GM18502 (cell line): ENCODE results near the gene INSYN2B.
"Not testable (repeated sequence)": the region's sequence is repeated elsewhere in the genome, so short reads cannot be mapped to it uniquely, and the experiment has no call there.

Source experiments
- ATAC-seq: cut with Tn5 transposase; IDR thresholded peaks from one replicate; pipeline ENCODE4 v1.9.1; 2021; ENCODE audit warnings: mild to moderate bottlenecking; ENCODE audit not compliant: unreplicated experiment, poor library complexity

The INSYN2B gene

DNA sequence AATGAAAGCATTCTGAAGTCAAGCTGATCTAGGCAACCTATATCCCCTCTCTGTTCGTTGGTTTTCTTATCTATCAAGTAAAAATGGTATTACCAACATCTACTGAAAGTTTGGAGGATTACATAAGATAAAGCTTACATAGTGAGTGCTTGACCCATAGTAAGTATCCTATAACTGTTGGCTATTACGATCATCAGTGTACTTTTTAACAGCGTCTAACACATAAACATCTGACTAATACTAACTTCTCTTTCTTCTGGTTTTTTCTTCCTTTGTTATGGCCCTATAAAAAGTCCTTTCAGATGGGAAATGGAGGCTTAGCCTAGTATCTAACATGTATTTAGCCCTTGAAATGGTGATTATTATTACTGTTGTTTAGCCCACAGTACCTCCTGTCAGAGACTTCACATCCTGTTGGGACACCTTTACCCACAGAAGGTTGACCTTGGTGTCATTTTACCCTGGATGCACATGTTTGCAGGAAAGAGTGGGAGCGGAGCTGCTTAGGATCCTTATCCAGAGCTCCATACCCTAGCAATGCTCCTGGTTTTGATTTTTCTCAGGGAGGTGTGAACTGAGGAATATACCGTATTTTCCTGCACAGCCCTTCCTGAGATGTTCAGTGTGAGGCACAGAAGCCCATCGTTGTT is 6.0 kb downstream of the INSYN2B start:
- no peak for ATAC-seq

DNA sequence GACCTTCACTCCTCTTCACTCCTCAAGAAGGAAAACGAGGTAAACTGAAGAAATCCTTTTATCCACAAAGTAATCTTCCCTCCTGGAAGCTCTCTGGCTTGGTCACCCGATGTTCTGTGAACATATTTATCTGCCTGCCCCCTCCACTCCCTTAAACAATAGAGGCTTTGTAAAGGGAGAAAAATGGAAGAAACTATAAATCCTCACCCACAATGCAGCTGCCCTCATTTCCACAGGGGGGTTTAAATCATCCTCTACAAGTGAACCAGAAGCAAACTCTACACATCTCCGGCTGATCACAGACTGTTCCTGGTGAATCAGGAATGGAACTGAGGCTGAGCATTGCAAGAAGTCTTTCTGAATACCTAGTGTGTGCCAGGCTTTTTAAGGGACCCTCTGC is 7.2 kb downstream of the INSYN2B start:
- no peak for ATAC-seq

DNA sequence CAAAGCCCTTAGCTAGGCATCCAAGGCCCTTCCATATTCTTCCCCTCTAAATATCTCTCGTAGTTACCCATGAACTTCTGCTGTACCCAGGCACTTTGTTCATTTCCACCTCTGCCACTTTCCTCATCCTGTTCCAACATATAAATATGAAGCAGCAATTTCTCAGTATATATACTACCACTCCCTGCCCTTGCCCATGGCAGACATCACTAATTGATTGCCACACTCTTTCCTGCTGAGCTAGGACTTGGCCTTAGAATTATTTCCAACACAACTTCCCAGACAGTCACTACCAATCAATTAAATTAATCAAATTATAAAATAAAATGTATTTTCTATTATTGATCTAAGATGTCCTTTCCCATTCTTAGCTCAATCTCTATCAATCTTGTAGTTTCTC is 8.5 kb downstream of the INSYN2B start:
- no peak for ATAC-seq

DNA sequence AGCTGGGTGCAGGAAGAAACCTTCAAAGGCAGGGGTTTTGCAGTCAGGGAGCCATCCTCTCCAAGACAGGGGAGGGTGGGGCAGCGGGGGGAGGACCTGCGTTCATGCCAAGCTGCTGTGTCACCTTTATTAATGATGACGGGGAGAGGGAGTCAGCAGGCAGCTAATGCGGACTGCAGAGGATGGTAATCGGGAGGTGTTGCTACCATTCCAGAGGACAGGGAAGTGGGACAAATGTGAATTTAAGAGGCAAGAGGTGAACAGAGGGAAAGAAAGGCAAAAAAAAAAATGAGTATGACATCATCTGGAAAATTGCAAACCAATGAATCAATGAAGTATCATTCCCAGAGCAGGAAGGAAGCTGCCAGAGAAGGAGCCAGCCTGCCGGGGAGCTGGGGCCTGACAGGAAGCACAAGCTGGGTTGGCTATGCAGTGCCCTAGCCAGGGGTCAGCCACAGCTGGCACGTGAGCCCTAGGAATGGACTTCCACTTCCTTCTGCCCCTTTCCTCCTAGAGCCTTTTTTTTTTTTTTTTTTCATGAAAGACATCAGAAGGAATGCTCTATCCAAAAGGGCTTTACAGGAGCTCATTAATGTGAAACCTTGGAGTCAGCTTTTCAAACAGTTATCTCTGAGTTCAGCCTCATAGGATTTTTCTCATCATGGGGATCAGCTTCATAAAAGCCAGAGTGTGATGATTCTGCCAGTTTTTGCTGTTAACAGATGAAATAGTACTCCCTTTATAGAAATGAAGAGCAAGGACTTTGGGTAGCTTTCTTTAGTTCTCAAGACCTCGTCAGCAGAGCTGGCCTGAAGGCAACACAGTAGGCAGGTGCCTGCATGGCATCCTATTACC is 9.2 kb downstream of the INSYN2B start:
- ATAC-seq, result no peak

DNA sequence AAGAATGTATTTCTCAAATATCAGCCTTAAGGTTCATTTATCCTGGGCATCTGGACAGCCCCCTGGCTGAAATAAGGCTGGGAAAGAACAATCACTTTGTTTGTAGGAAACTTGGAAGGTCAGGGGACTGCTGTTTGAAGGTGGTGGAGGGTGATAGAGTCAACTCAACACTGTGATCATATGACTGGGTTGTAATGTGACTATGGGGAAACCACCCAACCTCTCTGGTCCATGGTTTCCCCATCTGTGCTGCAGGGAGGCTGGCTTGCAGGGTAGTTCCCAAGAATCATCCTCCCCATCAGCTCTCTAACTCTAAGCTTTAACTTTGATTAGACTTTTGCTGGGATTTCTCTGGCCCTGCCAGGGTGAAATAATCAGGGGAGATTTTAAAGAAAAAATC is 10.0 kb downstream of the INSYN2B start:
- peak; percentile 73 for ATAC-seq

DNA sequence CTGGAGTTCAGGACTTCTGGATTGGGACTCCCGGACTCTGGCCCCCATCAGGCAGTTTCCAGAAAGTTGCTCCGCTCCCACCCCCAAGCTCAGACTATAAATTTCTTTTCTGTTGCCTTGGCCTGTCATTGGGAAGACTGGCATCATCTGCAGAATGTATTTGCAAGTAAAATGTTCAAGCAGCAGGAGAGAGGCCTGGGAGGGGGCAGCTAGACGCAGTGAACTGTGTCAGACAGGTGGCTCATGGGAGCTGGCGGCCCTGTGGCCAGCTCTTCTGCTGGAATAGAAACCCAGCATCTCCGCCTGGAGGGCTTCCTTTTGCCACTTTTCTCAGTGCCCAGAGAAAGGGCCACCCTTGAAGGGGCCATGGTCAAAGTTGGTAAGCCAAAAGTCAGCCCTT is 16.0 kb downstream of the INSYN2B start:
- ATAC-seq, result no peak

DNA sequence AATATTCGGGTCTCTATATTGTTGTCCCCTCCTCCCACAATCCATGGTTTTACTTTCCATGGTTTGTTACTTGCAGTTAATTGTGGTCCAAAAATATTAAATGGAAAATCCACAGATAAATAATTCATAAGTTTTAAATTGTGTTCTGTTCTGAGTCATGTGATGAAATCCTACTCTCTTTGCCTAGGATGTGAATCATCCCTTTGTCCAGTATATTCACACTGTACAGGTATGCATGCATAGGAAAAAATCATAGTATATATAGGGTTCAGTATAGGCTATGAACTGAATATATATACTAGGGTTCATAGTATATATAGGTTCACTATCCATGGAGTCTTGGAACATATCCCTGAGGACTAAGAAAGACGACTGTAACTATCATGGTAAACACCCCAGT is 19.6 kb downstream of the INSYN2B start:
- no peak for ATAC-seq

DNA sequence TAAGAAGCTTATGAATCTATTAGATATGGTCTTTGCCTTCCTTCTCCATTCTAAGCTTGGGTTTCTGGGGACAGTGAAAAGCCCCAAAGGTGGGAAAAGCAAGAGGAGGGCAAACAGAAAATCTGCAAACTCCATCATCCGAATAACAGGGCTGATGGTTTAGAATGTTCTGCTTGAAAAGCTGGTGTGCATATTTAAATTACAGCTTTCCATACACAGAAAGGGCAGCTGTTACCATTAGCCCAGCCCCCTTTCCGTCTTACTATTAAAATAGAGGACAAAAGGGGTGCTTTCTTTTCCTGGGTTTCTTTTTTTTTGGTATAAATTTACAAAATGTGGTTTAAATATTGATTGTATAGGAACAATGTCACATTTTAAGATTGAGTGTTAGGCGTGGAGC is 22.0 kb downstream of the INSYN2B start:
- no peak for ATAC-seq

DNA sequence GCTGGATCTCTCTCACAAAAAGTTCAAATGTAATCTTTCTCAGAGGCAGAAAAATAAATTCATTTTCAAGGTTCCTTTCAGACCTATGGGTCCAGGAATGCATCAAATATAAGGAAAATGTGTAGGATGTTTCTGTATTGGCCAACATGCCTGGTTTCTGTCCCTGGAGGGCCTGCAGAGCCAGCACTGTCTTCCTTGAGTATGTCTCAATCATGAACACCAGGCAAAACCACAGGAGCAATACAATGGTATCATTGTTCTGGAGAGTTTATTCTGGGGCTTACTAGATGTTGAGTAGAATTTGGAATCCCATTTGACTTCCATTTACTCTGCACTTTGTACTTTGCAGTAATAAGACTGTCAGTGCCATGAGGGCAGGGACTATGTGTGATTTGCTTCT is 23.5 kb downstream of the INSYN2B start:
- no peak for ATAC-seq

DNA sequence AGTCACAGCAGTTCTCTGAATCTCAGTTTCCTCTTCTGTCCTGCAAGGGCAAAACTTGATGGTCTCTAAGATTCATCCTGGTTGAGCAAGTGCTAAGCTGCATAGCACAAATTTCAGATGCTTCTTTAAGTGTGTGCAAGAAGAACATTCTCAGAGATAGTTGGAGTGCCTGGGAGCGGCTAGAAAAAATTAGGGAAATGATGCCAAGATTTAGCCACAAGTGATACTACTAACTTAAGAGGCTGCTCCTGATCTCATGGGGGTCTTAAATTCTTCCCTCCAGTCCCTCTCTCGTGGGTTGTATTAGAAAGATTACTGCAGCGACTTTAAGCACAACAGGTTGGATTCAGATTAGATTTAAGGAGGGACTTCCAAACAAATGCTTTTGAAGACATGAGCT is 24.2 kb downstream of the INSYN2B start:
- ATAC-seq, result no peak

DNA sequence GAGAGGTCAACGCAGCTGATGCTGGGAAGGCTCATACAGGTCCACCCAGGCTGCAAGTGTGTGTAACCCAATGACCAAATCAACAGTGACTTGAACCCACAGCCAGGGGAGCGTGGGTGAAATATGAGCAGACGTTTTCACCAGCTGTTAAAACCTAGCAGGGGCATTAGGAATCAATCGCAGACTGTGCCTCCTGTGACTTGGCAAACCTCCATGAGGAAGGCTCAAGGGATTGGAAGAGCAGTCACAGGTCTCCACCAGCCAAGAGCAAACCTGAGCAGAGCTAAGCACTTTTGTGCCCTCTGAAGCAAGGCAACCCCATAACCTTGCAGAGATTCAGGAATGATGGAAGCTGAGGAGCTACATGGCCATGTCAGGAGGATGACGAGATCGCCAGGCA is 25.5 kb downstream of the INSYN2B start:
- no peak for ATAC-seq

DNA sequence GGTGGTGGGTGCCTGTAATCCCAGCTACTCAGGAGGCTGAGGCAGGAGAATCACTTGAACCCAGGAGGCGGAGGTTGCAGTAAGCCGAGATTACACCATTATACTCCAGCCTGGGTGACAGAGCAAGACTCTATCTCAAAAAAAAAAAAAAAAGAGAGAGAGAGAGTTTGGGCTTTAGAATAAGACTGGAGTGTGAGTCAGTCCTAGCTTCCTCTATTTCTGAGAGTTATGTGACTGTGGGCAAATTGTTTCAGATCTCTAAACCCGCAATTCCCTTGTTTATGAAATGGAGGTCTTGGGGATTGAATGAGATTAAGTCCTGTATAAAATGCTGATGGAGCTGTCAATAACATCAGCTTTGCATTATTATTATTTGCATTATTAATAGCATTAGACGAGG is 27.1 kb downstream of the INSYN2B start:
- not testable (repeated sequence) for ATAC-seq

DNA sequence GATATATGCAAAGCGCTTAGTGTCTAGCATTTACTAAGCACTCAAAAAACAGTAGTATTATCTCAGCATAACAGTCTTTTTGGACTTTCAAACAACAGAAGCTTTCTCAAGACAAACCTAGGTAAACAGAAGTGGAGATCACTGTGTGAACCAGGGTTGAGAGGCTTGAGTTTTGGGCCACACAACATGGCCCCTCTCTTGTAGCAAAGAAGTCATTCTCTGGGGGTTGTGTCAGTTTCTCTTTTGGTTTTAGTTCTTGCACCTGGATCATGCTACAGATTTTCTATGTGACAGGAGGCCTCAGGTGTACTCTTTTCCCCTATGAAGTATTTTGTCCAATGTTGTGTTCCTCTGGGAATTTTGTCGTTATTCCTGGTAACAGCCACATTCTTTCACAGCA is 30.0 kb downstream of the INSYN2B start:
- ATAC-seq, result no peak

DNA sequence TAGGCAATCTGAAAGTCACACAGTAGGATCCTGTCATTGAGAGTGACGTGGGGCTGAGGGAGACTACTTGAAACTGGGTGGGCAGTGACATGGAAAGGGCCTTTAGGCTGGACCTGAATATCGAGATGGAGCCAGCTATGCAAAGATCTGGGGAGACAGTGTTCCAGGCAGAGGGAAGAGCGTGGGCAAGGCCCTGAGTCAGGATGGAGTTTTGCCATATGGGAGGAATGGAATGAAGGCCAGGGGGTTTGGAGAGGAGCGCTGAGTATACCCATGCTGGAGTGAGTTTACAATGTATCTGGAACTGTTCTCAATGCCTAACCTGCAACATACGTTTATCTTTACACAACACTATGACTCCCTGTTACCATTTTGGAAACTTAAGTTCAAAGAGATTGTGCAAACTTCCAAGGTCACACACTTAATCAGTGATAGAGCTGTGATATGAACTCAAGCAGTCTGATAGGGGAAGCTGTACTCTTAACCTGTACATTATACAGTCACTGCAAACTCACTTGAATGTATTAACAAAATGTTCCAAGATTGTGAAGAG is 33.5 kb downstream of the INSYN2B start:
- no peak for ATAC-seq

DNA sequence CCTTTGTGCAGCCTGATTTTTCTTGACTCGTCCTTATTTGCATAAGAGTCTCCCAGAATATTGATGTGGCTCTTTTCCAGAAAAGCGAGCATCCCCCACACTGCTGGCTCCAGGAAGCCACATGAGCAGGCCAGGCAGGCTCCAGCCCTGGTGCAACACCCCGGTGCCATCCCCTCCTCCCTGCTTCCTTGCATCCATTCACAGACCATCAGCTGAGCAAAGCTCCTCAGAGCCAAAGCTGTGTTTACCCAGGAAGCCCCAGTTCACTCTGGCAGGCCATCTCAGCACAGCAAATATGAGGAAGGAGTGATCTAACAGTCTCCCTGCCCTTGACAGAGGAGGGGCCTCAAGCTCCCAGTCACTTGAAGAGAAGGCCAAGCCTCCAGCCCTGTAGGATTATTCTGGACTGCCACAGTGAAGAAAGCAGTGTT is 34.4 kb downstream of the INSYN2B start:
- no peak for ATAC-seq

DNA sequence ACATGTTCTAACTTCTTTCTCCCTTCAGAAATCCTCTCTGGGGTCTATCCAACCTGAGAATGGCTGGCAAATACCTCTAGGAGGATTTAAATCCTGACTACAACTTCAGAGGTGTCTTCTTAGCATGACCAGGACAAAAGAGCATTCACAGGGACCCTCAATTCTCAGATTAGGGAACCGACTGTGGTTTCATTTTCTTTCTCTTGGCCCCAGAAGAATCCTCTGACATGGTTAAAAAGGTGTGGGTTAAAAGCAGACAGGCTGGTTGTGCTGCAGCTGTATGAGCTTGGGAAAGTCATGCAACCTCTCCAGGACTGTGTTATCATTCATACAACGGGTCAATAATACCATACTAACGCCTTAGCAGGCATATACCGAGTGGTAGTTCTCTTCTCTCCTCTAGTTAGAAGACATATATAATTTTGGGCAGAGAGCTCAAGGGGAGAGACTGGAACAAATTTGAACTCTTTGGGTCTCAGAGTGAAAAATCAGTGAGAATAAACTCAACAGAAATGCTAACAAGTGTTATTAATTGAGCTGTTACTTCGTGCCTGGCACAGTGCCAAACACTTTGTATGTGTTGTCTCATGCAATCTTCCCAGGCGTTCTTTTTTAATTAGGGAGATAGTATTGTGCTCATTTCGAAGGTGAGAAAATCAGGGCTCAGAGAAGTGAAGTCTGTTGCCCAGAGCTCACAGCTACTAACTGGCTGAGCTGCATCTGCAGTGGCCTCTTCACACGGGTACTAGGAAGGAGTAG is 35.2 kb downstream of the INSYN2B start:
- ATAC-seq, result no peak

DNA sequence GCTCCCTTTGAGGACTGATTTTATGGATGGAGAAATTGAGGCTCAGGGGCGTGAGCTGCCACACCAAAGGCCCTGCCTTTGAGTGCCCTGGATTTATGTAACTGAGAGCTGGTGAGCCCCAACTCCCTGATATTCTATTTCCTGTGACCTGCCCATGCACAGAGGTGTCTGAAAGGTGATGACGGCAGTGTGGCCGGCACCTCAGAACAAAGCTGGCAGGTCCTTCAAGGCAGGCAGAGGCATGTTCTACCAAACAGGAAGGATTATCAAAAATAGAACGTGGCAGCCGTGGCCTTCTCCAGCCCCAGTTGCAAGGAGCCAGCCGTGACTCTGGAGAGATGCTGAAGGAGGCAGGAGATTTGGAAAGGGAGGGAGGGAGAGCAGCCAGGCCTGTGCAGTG is 36.2 kb downstream of the INSYN2B start:
- no peak for ATAC-seq

DNA sequence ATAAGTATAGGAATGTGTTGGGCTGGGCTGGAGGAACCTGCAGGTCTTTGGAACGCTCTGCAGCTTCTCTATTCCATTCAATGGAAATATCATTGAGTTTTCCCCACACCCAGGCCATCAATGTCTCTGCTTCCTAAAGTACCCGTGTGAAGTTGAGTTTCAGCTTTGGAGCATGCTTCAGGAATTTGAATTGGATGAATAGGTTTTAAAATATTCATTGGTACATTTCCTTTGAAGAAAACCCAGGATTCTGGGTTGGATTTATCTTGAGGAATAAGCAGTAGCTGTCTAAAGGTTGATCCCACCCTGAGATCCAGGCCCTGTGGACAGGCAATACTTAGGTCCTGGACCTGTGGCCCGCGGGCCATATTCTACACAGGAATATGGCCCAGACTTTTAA is 37.3 kb downstream of the INSYN2B start:
- no peak for ATAC-seq

DNA sequence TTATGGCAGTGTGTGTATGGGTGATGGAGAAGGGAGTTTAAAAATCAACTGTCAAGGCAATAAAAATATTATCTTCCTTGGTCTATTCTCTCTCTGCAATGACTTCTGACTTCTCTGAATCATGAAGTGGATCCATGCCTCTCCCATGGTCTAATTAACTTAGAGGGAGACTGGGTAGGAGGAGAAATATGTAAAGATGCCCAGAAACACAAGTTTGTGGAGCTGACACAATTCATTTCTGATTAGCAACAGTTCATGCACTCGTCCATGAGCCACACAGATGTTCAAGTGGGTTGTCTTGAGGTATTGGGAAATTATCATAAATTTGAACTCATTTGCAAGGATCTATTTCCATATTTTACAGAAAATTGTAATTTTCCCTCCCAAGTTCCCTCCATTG is 38.1 kb downstream of the INSYN2B start:
- ATAC-seq, result no peak

DNA sequence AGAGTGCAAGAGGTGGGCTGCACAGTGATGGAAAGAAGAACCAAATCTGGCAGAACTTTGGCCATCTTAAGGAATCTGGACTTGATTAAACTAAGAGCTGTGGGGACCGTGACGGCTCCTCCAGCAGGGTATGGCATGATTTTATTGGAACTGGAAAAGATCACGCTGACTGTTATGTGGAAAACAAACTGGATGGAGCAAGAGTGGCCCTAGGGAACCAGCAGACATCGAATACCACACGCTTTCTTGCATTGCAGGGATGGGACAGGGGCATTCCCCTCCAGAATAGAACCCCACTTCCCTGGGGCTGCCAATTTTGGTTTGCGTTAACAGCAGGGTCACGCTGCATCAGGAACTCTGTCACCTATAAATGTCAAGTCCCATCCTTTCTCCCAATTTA is 38.8 kb downstream of the INSYN2B start:
- no peak for ATAC-seq

DNA sequence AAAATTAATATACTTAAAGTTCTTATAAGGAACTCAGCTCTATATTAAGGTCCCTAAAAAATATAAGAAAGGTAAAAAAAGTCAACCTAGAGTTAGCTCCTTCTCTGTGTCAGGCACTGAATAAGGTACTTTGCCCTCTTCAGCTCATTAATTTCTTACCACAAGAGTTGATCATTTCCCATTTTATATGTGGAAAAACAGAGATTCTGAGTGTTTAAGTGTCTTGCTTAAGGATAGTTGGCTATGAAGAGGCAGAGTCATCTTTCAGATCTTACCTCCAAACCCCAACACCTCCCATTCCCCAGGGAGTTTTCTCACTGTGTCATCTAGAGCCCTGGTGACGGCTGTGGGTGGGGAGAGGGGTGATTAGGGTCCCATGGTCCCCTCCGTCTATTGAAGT is 40.6 kb downstream of the INSYN2B start:
- no peak for ATAC-seq
